Esophagus muscularis mucosa (tissue), 4 donors: ENCODE results near the gene PPP1CA. TPM values are rescaled to one million over a fixed set of nuclear protein-coding genes. Genes with fewer than 3 reads are reported as not detected.
A peak's percentile ranks its signal among the peaks of the same experiment; 100 is the strongest.

Source experiments
- DNase-seq: peaks from one replicate; pipeline ENCODE4 v3.0.0-alpha.2; 2017; ENCODE audit errors: extremely low spot score
- H3K27ac ChIP-seq, 4 donors: fragments of 200-600 bp; sonication (generic); replicated peaks in 1 of 4; 1 replicate in 3 of 4; 2 replicates in 1 of 4; pipeline ENCODE4 v1.5.1; 2016 to 2019; ENCODE audit warnings: mild to moderate bottlenecking in 1 of 4
- H3K27me3 ChIP-seq, 4 donors: fragments of 200-600 bp; sonication (generic); one replicate each; pipeline versions ENCODE4 v1.5.1 to v1.6.0; 2016 to 2019
- H3K36me3 ChIP-seq, 4 donors: fragments of 200-600 bp; sonication (generic); one replicate each; pipeline ENCODE4 v1.5.1; 2016 to 2019
- H3K4me1 ChIP-seq, 4 donors: fragments of 200-600 bp; sonication (generic); one replicate each; pipeline ENCODE4 v1.5.1; 2016 to 2019
- H3K4me3 ChIP-seq, 4 donors: fragments of 200-600 bp; sonication (generic); 1 replicate in 2 of 4; 2 replicates in 2 of 4; pipeline ENCODE4 v1.5.1; 2016 to 2019; ENCODE audit warnings: mild to moderate bottlenecking in 4 of 4, moderate library complexity in 1 of 4
- H3K9me3 ChIP-seq, 4 donors: fragments of 200-600 bp; sonication (generic); 1 replicate in 3 of 4; 2 replicates in 1 of 4; pipeline ENCODE4 v1.5.1; 2016 to 2019
- CTCF ChIP-seq, 3 experiments: fragments of 200-600 bp in 2 of 3; fragments of 450-650 bp in 1 of 3; sonication (generic) in 2 of 3; IDR thresholded peaks; one replicate each; pipeline ENCODE4 v1.5.1; 2017 to 2019; ENCODE audit warnings: antibody characterized with exemption in 3 of 3, mild to moderate bottlenecking in 2 of 3, moderate library complexity in 1 of 3
- EP300 ChIP-seq: sonication (generic); formaldehyde crosslinking; IDR thresholded peaks from one replicate; pipeline ENCODE4 v1.6.1; 2017; ENCODE audit warnings: antibody characterized with exemption
- POLR2A ChIP-seq: fragments of 450-650 bp; IDR thresholded peaks from one replicate; pipeline ENCODE4 v1.6.1; 2017; ENCODE audit warnings: antibody characterized with exemption, moderate library complexity, mild to moderate bottlenecking, low read depth
- POLR2AphosphoS5 ChIP-seq, 2 donors: sonication (generic); formaldehyde crosslinking; IDR thresholded peaks; one replicate each; pipeline ENCODE4 v1.6.1; 2017; ENCODE audit warnings: antibody characterized with exemption in 2 of 2
- WGBS: methylation state at CpG from one replicate; pipeline ENCODE4 v1.1.5; 2018; 5-methylcytosine and 5-hydroxymethylcytosine counted together
- intact Hi-C: fragments of 100-400 bp; cut with DNase I; formaldehyde crosslinking; loops from one replicate; pipeline ENCODE4 v1.15.1; 2023
- total RNA-seq, 4 donors: library from RNA; depleted of rRNA; stranded (reverse); fragments of >200 nt; gene quantifications; one replicate each; pipeline versions ENCODE4 v1.1.0 to v1.2.1, GENCODE V29; 2016

The PPP1CA gene
- total RNA-seq, 4 donors from 2014 or later, result 56.9 to 87.3 (median 78.7) TPM

DNA sequence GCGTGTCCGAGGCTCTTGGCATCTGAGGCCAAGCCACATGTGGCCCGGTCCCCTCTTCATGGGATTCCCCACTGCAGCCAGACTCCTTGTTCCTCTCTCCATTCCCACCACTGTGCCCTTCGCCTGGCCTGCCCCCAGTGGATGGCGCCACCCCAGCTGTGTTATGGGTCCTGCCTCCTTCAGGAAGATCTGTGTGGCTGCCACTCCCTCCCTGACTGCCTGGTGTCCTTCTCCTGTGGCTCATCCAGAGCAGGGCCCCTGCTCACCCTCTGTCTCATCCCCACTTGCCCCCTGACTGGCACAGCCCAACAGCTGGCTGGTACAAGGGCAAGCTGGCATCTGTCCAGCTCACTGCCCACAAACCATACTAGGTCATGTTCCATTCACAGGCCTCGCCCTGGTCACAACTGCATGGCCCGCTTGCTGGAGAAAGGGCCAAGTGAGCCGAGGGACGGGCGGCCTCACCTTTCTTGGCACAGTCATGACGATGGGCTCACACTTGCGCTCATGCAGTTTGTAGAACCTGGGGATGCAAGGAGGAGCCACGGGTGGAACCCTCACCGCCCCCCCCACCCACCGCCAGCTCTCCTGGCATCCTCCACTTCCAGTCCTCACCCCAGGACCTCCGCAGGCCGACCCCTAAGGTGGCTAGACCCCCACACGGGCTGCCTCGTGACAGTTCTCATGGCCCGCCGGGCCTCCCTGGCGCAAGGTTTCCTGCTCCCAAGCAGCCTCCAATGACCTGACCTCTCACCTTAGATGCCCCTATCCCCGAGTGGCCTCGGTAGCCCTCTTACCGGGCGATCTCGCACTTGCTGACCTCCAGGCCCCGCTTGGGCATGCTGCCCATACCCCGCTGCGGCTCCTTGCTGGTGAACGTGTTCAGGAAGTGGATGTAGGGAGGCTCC lies 37.9 kb upstream of the PPP1CA start:
- H3K27me3 ChIP-seq, result no peaks in the 10 kb centered on the region
- WGBS, result 49% methylated on average over 9 of the region's 31 CpGs
- intact Hi-C loops, result no loop called here
- H3K4me3 ChIP-seq, result no peak overlapping the region
- DNase-seq, result no peak
- H3K27ac ChIP-seq, result peak overlapping the region; percentile 45 to 61 (median 58)
- H3K9me3 ChIP-seq, result no peaks in the 10 kb centered on the region
- TF ChIP-seq POLR2A, result no peak
- no peak for TF ChIP-seq EP300
- no peak for TF ChIP-seq POLR2AphosphoS5 (IDR thresholded peaks at IDR 0.05)
- TF ChIP-seq CTCF (IDR thresholded peaks at IDR 0.05), result no peak
- peaks cover 24 to 78% (median 59%) of the 10 kb centered on the region in 4 donors for H3K4me1 ChIP-seq
- H3K36me3 ChIP-seq, result peaks cover 16 to 69% (median 60%) of the 10 kb centered on the region in 4 donors

DNA sequence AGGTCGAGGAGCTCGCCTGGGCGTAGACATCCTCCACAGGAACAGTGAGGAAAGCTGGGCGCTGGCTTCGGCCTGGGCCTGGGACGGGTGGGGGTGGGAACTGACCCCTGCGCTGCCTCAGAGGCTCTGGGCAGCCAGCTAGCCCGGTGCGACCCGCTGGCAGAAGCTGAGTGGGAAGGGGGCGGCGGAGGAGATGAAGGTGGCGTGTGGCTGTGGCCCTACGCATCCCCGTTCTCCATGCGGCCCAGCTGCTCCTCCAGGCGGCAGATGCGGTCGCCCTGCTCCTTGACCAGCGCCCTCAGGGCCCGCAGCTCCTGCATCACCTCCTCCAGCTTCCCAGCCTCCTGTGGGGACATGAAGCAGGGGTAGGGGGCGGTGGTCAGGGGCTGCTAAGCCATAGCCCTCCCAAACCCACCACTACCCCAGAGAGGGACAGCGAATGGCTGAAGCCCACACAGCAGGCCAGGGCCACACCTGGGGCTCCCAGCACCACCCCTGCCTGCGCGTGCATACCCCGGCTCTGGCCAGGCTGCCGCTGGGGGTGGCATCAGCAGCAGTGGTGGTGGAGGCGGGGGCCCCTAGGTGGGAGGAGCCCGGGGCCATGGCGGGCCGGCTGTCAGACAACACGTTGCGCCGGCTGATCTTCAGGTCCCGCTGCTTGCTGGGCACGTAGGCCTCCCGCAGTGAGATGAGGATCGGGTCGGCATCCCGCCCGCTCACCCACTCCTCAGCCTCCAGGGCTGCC lies 36.7 kb upstream of the PPP1CA start:
- H3K4me3 ChIP-seq, result peak overlapping the region in 2 of 4 donors; percentile 10 to 42
- 87% methylated on average over 6 of the region's 41 CpGs for WGBS

DNA sequence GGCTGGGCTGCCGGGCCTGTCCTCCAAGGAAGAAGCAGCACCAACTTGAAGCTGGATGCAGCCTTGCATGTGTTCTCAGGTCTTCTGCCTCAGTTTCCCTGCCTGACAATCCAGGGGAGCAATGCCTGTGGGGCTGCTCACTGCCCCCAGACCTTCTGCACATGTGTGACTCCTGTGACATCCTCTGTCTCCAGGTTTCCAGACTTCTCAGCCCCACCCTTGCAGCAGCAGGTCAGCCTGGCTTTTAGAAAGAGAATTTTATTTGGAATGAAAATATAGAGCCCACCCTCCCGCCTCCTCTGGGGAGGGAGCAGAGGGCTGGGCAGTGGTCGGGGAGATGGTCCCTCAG lies 36.1 kb upstream of the PPP1CA start:
- H3K4me3 ChIP-seq, result peak overlapping the region in 3 of 4 donors; percentile 1 to 42 (median 10)
- peaks cover 31 to 87% (median 78%) of the 10 kb centered on the region in 4 donors for H3K36me3 ChIP-seq
- no peak for TF ChIP-seq EP300
- no peak for TF ChIP-seq POLR2A
- no peak for TF ChIP-seq POLR2AphosphoS5 (IDR thresholded peaks at IDR 0.05)
- TF ChIP-seq CTCF (IDR thresholded peaks at IDR 0.05), result no peak
- DNase-seq, result no peak
- no peaks in the 10 kb centered on the region for H3K9me3 ChIP-seq
- intact Hi-C loops, result no loop called here
- peaks cover 24 to 66% (median 49%) of the 10 kb centered on the region in 4 donors for H3K4me1 ChIP-seq
- WGBS, result 100% methylated on average over 1 of the region's 3 CpGs
- peak overlapping the region in 1 of 4 donors; percentile 18 for H3K27ac ChIP-seq
- no peaks in the 10 kb centered on the region for H3K27me3 ChIP-seq

More for the DNA sequence above, 36.7 kb upstream of the PPP1CA start:
- no peaks in the 10 kb centered on the region for H3K9me3 ChIP-seq
- DNase-seq, result no peak
- TF ChIP-seq POLR2AphosphoS5 (IDR thresholded peaks at IDR 0.05) (no peak), EP300 (no peak), POLR2A (no peak), CTCF (IDR thresholded peaks at IDR 0.05) (no peak)
- peak overlapping the region in 3 of 4 donors; percentile 45 to 59 (median 57) for H3K27ac ChIP-seq
- H3K36me3 ChIP-seq, result peaks cover 25 to 81% (median 73%) of the 10 kb centered on the region in 4 donors
- intact Hi-C loops, result no loop called here
- H3K4me1 ChIP-seq, result peaks cover 24 to 70% (median 51%) of the 10 kb centered on the region in 4 donors
- no peaks in the 10 kb centered on the region for H3K27me3 ChIP-seq

DNA sequence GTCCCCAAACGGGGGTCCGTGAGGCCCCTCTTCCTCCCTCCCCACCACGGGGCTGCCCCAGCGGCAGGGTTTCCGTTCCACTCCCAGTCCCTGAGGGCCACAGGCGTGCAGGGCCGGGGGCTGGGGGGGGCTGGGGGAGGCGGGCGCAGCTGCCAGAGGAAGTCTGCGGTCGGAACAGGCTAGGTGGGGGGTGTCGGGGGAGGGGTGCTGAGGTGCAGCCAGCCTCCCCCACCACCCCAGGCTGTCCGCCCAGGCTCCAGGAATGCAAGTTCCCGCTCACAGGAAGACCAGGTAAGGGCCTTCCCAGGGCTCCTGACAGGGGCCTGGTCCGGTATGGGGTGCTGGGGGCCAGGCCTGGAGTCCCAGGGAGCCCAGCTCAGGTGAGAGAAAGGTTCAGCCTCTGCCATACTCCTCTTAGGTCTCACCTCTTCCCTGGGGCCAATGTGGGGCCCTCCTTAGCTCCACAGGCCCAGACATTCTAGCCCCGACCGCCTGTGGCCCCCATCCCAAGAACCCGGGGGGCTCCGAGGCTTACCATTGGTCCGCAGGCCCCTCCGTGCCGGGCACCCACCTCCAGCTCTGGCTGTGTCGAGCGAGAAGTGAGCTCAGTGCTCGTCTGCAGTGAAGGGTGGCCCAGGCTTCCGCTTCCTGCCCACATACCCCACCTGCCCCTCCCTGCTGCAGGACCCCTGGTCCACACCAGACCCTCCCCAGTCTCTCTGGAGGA lies 35.6 kb upstream of the PPP1CA start, which contains the start of gene PTPRCAP:
Gene PTPRCAP (minus strand): TSS at position 601 of the 727 bp plus-strand sequence. CDS start 63 bp downstream, at position 538.
- 71% methylated on average over 14 of the region's 26 CpGs for WGBS
- H3K27ac ChIP-seq, result peak within 1 kb of the TSS; percentile 38 to 59 (median 50)
- peak within 1 kb of the TSS in 3 of 4 donors; percentile 1 to 42 (median 10) for H3K4me3 ChIP-seq
- intact Hi-C loops, result no loop called here
- peaks cover 35 to 91% (median 83%) of the 10 kb centered on the region in 4 donors for H3K36me3 ChIP-seq
- H3K27me3 ChIP-seq, result no peaks in the 10 kb centered on the region
- no peaks in the 10 kb centered on the region for H3K9me3 ChIP-seq
- TF ChIP-seq CTCF (IDR thresholded peaks at IDR 0.05) (no peak), POLR2A (no peak), POLR2AphosphoS5 (IDR thresholded peaks at IDR 0.05) (no peak), EP300 (no peak)
- H3K4me1 ChIP-seq, result peaks cover 19 to 61% (median 43%) of the 10 kb centered on the region in 4 donors
- DNase-seq, result no peak
